GM19397 (cell line): Measurements from ENCODE around the gene KRT14.

ENCODE experiments used
- ATAC-seq: cut with Tn5 transposase; IDR thresholded peaks from one replicate; pipeline ENCODE4 v1.9.1; 2021; ENCODE audit warnings: mild to moderate bottlenecking, moderate library complexity; ENCODE audit not compliant: unreplicated experiment

KRT14 gene

DNA sequence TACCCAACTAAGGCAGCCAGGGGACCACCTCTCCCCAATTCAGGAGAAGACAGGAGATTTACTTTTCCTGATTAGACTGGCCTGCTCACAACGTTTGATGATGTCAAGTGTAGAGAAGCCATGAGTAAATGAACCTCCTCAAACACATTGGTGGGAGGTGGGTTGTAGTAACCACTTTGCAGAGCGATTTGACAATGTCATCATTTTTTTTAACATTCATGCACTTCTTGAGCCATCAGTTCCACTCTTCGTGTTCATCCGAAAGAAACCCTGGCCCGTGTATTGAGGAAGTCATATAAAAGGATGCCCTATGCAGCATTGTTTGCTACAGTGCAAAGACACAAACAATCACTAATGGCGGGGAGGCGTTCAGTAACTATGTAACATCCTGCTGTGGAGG is 53.1 kb downstream of the KRT14 start:
- no peak for ATAC-seq

DNA sequence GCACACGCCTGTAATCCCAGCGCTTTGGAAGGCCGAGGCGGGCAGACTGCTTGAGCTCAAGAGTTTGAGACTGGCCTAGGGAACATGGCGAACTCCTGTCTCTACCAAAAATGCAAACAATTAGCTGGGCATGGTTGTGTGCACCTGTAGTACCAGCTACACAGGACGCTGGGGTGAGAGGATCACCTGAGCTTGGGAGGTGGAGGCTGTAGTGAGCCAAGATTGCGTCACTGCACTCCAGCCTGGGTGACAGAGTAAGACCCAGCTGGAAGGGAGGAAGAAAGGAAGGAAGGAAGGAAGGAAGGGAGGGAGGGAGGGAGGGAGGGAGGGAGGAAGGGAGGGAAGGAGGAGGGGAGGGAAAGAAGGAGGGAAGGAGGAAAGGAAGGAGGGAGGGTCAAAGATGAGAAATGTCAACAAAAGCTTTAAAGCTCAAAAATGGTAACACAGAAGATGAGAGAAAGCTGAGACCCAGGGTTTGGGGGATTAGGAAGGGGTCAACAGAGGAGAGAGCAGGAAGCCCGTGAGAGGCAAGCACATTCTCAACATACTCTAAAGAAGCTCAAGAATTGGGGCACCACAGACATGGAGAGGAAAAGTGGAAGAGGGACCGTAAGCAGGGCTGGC is 53.6 kb downstream of the KRT14 start:
- no peak for ATAC-seq
